Adipocyte (in vitro differentiated cells): Measurements from ENCODE around the gene WNT2.
A peak's percentile ranks its signal among the peaks of the same experiment; 100 is the strongest.
"Not testable (repeated sequence)": the region's sequence is repeated elsewhere in the genome, so short reads cannot be mapped to it uniquely, and the experiment has no call there.

Experiments
- DNase-seq: peaks from one replicate; pipeline ENCODE4 v3.0.0-alpha.2; 2015; ENCODE audit warnings: low read depth
- H3K27me3 ChIP-seq: replicated peaks from 2 replicates; pipeline ENCODE4 v1.7.0; 2013; ENCODE audit warnings: mild to moderate bottlenecking, low read length, moderate library complexity; ENCODE audit not compliant: control insufficient read depth, insufficient read depth
- H3K36me3 ChIP-seq: 2 replicates; pipeline ENCODE4 v1.7.0; 2013; ENCODE audit warnings: low read length, mild to moderate bottlenecking, moderate library complexity; ENCODE audit not compliant: control insufficient read depth, insufficient read depth, severe bottlenecking
- H3K4me1 ChIP-seq: 2 replicates; pipeline ENCODE4 v1.7.0; 2013; ENCODE audit warnings: mild to moderate bottlenecking, low read length, moderate library complexity; ENCODE audit not compliant: control insufficient read depth, insufficient read depth
- H3K4me3 ChIP-seq: 2 replicates; pipeline ENCODE4 v1.7.0; 2013; ENCODE audit warnings: mild to moderate bottlenecking, low read length, moderate library complexity
- H3K9ac ChIP-seq: 2 replicates; pipeline ENCODE4 v1.7.0; 2013; ENCODE audit warnings: mild to moderate bottlenecking, low read length, moderate library complexity
- H3K9me3 ChIP-seq: 2 replicates; pipeline ENCODE4 v1.7.0; 2013; ENCODE audit warnings: mild to moderate bottlenecking, low read length, moderate library complexity; ENCODE audit not compliant: control insufficient read depth

Gene WNT2

GRCh38 chr7:117251687-117252086 is 71.2 kb downstream of the WNT2 start:
- H3K4me3 ChIP-seq: no peak overlapping the region
- no peaks in the 10 kb centered on the region for H3K36me3 ChIP-seq
- DNase-seq: peak; percentile 48
- peaks cover 24% of the 10 kb centered on the region for H3K4me1 ChIP-seq
- peak overlapping the region; percentile 4 for H3K9ac ChIP-seq
- no peaks in the 10 kb centered on the region for H3K9me3 ChIP-seq
- no peaks in the 10 kb centered on the region for H3K27me3 ChIP-seq

GRCh38 chr7:117250801-117251200 is 72.1 kb downstream of the WNT2 start:
- H3K27me3 ChIP-seq: no peaks in the 10 kb centered on the region
- H3K9ac ChIP-seq: no peak overlapping the region
- H3K4me1 ChIP-seq: peaks cover 24% of the 10 kb centered on the region
- no peaks in the 10 kb centered on the region for H3K9me3 ChIP-seq
- H3K4me3 ChIP-seq: no peak overlapping the region
- peak; percentile 12 for DNase-seq
- H3K36me3 ChIP-seq: no peaks in the 10 kb centered on the region

- Histone ChIP-seq H3K36me3 (no peaks in the 10 kb centered on the region), H3K4me3 (no peak overlapping the region), H3K4me1 (peaks cover 24% of the 10 kb centered on the region), H3K9ac (no peak overlapping the region), H3K9me3 (no peaks in the 10 kb centered on the region), H3K27me3 (no peaks in the 10 kb centered on the region)
- no peak for DNase-seq
Measured at GRCh38 chr7:117250245-117250644, 72.6 kb downstream of the WNT2 start.

- Histone ChIP-seq H3K4me1 (peaks cover 24% of the 10 kb centered on the region), H3K27me3 (no peaks in the 10 kb centered on the region), H3K36me3 (no peaks in the 10 kb centered on the region), H3K4me3 (no peak overlapping the region), H3K9ac (no peak overlapping the region), H3K9me3 (no peaks in the 10 kb centered on the region)
- DNase-seq: no peak
Measured at GRCh38 chr7:117249696-117250095, 73.2 kb downstream of the WNT2 start.

GRCh38 chr7:117248829-117249228 is 74.0 kb downstream of the WNT2 start:
- Histone ChIP-seq H3K9me3 (no peaks in the 10 kb centered on the region), H3K27me3 (no peaks in the 10 kb centered on the region), H3K4me3 (no peak overlapping the region), H3K36me3 (no peaks in the 10 kb centered on the region), H3K4me1 (peaks cover 24% of the 10 kb centered on the region), H3K9ac (peak overlapping the region; percentile 8)
- no peak for DNase-seq

GRCh38 chr7:117247809-117248208 is 75.0 kb downstream of the WNT2 start:
- no peak for DNase-seq
- no peak overlapping the region for H3K9ac ChIP-seq
- no peaks in the 10 kb centered on the region for H3K9me3 ChIP-seq
- no peaks in the 10 kb centered on the region for H3K36me3 ChIP-seq
- H3K4me1 ChIP-seq: peaks cover 24% of the 10 kb centered on the region
- H3K27me3 ChIP-seq: no peaks in the 10 kb centered on the region
- H3K4me3 ChIP-seq: no peak overlapping the region

- not testable (repeated sequence) for H3K27me3 ChIP-seq, H3K9me3 ChIP-seq
Measured at GRCh38 chr7:117245703-117246102, 77.2 kb downstream of the WNT2 start.

GRCh38 chr7:117243390-117243789 is 79.5 kb downstream of the WNT2 start:
- Histone ChIP-seq H3K9me3 (no peaks in the 10 kb centered on the region), H3K36me3 (no peaks in the 10 kb centered on the region), H3K27me3 (no peaks in the 10 kb centered on the region), H3K9ac (no peak overlapping the region), H3K4me1 (no peaks in the 10 kb centered on the region), H3K4me3 (no peak overlapping the region)
- no peak for DNase-seq

More at GRCh38 chr7:117245703-117246102, 77.2 kb downstream of the WNT2 start:
- DNase-seq, H3K36me3 ChIP-seq, H3K4me1 ChIP-seq, H3K4me3 ChIP-seq, H3K9ac ChIP-seq: not testable (repeated sequence)

- DNase-seq: no peak
- Histone ChIP-seq H3K9me3 (no peaks in the 10 kb centered on the region), H3K27me3 (no peaks in the 10 kb centered on the region), H3K4me3 (no peak overlapping the region), H3K4me1 (no peaks in the 10 kb centered on the region), H3K9ac (no peak overlapping the region), H3K36me3 (no peaks in the 10 kb centered on the region)
Measured at GRCh38 chr7:117241088-117241487, 81.8 kb downstream of the WNT2 start.

- Histone ChIP-seq H3K4me1 (no peaks in the 10 kb centered on the region), H3K9me3 (peaks cover 4% of the 10 kb centered on the region), H3K36me3 (no peaks in the 10 kb centered on the region), H3K4me3 (no peak overlapping the region), H3K9ac (no peak overlapping the region), H3K27me3 (no peaks in the 10 kb centered on the region)
- no peak for DNase-seq
Measured at GRCh38 chr7:117238937-117239336, 83.9 kb downstream of the WNT2 start.

- no peak for DNase-seq
- no peaks in the 10 kb centered on the region for H3K36me3 ChIP-seq
Measured at GRCh38 chr7:117238472-117238871, 84.4 kb downstream of the WNT2 start.

GRCh38 chr7:117237646-117238045 is 85.2 kb downstream of the WNT2 start:
- no peaks in the 10 kb centered on the region for H3K36me3 ChIP-seq
- peaks cover 4% of the 10 kb centered on the region for H3K9me3 ChIP-seq
- no peaks in the 10 kb centered on the region for H3K4me1 ChIP-seq
- no peak for DNase-seq
- H3K27me3 ChIP-seq: no peaks in the 10 kb centered on the region
- H3K4me3 ChIP-seq: no peak overlapping the region
- H3K9ac ChIP-seq: no peak overlapping the region

More at GRCh38 chr7:117238472-117238871, 84.4 kb downstream of the WNT2 start:
- no peaks in the 10 kb centered on the region for H3K4me1 ChIP-seq
- no peak overlapping the region for H3K4me3 ChIP-seq
- H3K9ac ChIP-seq: no peak overlapping the region
- H3K9me3 ChIP-seq: peaks cover 4% of the 10 kb centered on the region
- no peaks in the 10 kb centered on the region for H3K27me3 ChIP-seq
